ENCODE data around the gene BCL2. TPM values are rescaled to one million over a fixed set of nuclear protein-coding genes. Genes with fewer than 3 reads are reported as not detected.

The BCL2 gene
- total RNA-seq, 1 donor from 2014 or later: 9.3 TPM

DNA sequence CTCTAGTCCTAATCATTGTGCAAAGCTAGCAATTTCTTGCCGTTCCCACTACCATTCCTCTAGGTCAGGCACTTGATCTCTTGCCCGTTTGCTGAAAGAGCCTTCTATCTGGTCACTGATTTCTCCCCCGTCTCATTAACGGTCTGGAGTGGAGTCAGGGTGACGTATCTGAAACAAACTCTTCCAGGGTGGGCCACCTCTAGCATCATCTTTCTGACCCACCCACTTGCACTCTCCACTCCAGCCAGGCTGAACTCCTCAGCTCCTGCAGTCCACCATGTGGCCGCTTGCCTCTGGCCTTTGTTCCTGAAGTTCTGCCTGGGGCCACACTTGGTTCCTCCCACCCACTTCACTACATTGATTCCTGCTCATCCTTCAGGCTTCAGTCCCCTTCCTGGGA, 13.3 kb downstream of the BCL2 start:
- no peaks in the 10 kb centered on the region for H3K9me3 Mint-ChIP-seq
- H3K36me3 Mint-ChIP-seq: peaks cover 4% of the 10 kb centered on the region
- no peak overlapping the region for H3K4me3 Mint-ChIP-seq
- peaks cover 21% of the 10 kb centered on the region for H3K4me1 Mint-ChIP-seq
- DNase-seq (ENCODE audit: low spot score in 2 of 2, unreplicated experiment in 2 of 2): no peak
- TF ChIP-seq, protein P1, sequence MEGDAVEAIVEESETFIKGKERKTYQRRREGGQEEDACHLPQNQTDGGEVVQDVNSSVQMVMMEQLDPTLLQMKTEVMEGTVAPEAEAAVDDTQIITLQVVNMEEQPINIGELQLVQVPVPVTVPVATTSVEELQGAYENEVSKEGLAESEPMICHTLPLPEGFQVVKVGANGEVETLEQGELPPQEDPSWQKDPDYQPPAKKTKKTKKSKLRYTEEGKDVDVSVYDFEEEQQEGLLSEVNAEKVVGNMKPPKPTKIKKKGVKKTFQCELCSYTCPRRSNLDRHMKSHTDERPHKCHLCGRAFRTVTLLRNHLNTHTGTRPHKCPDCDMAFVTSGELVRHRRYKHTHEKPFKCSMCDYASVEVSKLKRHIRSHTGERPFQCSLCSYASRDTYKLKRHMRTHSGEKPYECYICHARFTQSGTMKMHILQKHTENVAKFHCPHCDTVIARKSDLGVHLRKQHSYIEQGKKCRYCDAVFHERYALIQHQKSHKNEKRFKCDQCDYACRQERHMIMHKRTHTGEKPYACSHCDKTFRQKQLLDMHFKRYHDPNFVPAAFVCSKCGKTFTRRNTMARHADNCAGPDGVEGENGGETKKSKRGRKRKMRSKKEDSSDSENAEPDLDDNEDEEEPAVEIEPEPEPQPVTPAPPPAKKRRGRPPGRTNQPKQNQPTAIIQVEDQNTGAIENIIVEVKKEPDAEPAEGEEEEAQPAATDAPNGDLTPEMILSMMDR (IDR thresholded peaks at IDR 0.05; ENCODE audit: unreplicated experiment): no peak
- H3K27me3 Mint-ChIP-seq (ENCODE audit: low read depth): no peaks in the 10 kb centered on the region
- no peak overlapping the region for H3K27ac Mint-ChIP-seq

DNA sequence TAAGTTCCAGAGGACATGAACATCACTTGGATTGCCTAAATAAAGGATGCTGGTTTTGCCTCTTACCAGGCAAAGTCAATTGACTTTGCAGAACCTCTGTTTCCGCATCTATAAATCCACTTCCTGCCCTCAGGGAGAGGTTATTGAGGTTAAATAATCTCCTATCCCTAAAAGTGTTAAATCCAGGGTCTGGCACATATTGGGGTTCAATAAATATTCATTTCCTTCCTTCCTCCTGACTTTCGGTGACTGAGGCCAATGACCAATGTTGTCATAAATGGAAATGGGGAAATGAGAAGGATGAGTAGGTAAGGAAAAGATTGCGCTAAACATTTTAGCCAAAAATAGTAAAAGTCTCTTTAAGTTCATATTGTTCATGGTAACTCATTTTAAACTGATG, 16.0 kb downstream of the BCL2 start:
- H3K9me3 Mint-ChIP-seq: no peaks in the 10 kb centered on the region
- H3K4me1 Mint-ChIP-seq: peaks cover 13% of the 10 kb centered on the region
- H3K27me3 Mint-ChIP-seq (ENCODE audit: low read depth): no peaks in the 10 kb centered on the region
- H3K27ac Mint-ChIP-seq: no peak overlapping the region
- TF ChIP-seq, protein P1 (IDR thresholded peaks at IDR 0.05; ENCODE audit: unreplicated experiment): no peak
- peaks cover 4% of the 10 kb centered on the region for H3K36me3 Mint-ChIP-seq
- DNase-seq (ENCODE audit: low spot score in 2 of 2, unreplicated experiment in 2 of 2): no peak
- H3K4me3 Mint-ChIP-seq: no peak overlapping the region

DNA sequence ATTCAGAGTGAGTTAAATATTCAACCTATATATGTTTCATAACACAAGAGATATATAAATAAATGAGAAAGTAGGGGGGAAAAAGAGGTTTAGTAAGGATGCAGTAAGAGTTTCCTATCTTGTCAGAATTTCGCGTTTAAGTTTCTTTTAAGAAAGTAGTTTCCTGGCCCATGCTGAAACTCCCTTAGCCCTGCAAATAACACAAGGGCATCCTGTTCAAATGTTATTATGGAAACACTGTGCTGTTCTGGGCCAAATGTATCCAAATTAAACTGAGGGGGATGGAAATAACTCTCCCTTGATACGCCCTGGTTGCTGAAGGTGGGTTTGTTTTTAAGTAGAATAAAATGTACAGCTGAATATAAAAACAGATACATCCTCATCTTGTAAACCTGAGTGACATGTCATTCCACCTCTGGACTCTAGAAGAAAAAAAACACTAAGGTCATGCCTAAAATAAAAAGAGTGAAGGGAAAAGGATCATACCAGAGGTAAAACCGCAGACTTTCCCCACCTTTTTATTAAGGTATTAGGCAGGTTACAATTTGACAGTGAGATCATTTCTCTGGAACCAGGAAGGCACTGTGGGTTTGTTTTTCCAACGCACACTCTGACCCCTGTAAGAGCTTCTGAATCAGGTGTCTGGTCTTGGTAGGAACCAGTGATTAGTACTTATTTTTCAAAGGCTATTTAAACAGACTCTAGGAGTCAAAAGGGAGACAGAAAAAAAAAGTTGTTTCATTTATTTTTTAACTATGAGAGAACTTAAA, 16.7 kb downstream of the BCL2 start:
- TF ChIP-seq, protein P1 (IDR thresholded peaks at IDR 0.05; ENCODE audit: unreplicated experiment): no peak
- DNase-seq (ENCODE audit: low spot score in 2 of 2, unreplicated experiment in 2 of 2): no peak
- no peak overlapping the region for H3K4me3 Mint-ChIP-seq

DNA sequence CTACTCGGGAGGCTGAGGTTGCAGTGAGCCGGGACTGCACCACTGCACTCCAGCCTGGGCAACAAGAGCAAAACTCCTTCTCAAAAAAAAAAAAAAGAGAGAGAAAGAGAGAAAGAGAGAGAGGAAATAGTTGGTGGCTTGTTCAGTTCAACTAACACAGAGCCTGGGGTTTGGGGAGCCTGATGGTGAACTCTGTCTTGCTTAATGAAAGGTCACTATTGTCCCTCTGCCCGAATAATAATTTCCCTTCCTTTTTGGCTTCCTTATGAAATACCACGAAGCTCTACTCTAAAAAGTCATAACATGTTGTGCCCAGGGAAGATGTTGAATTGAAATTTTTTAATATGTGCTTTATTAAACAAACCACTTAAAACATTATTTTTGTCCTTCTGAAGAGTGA, 17.3 kb downstream of the BCL2 start:
- Mint-ChIP-seq H3K27me3 (ENCODE audit: low read depth) (no peaks in the 10 kb centered on the region), H3K4me3 (no peak overlapping the region), H3K9me3 (no peaks in the 10 kb centered on the region), H3K27ac (no peak overlapping the region), H3K36me3 (peaks cover 4% of the 10 kb centered on the region), H3K4me1 (peaks cover 11% of the 10 kb centered on the region)
- TF ChIP-seq, protein P1 (IDR thresholded peaks at IDR 0.05; ENCODE audit: unreplicated experiment): no peak
- DNase-seq (ENCODE audit: low spot score in 2 of 2, unreplicated experiment in 2 of 2): no peak

More for the DNA sequence above, 16.7 kb downstream of the BCL2 start:
- Mint-ChIP-seq H3K27ac (no peak overlapping the region), H3K27me3 (ENCODE audit: low read depth) (no peaks in the 10 kb centered on the region), H3K36me3 (peaks cover 4% of the 10 kb centered on the region), H3K4me1 (peaks cover 14% of the 10 kb centered on the region), H3K9me3 (no peaks in the 10 kb centered on the region)

DNA sequence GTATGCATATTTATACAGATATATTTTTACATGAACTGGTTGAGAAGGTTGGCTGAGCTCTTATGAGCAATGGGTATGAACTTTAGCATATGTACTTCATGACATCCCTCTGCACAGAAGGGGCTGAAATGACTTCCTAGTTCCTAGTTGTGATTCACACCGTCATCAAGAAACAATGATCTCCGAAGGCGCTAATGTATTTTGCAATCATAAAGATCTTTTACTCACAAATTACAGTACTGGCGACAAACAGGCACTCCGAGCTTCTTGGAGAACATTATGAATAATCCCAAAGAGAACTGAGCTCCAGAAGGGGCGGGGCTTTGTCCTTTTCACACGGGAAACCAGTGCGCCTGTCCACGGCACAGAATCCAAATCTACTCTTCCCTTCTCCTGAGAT, 18.1 kb downstream of the BCL2 start:
- DNase-seq (ENCODE audit: low spot score in 2 of 2, unreplicated experiment in 2 of 2): no peak
- Mint-ChIP-seq H3K27ac (no peak overlapping the region), H3K9me3 (no peaks in the 10 kb centered on the region), H3K27me3 (ENCODE audit: low read depth) (no peaks in the 10 kb centered on the region), H3K4me1 (peaks cover 4% of the 10 kb centered on the region), H3K4me3 (no peak overlapping the region), H3K36me3 (peaks cover 4% of the 10 kb centered on the region)
- TF ChIP-seq, protein P1 (IDR thresholded peaks at IDR 0.05; ENCODE audit: unreplicated experiment): no peak

Data from mesothelial cell of epicardium (in vitro differentiated cells).